NCI-H524 (cell line): ENCODE data around the gene GANAB.
"Not testable (repeated sequence)": the region's sequence is repeated elsewhere in the genome, so short reads cannot be mapped to it uniquely, and the experiment has no call there.

Experiments
- DNase-seq, 2 experiments: peaks; one replicate each; lab custom pipeline; 2025; lab: John Stamatoyannopoulos, UW

Gene GANAB

GRCh38 chr11:62621567-62622470, 24.6 kb downstream of the GANAB start, which contains the start of gene B3GAT3:
Gene B3GAT3, minus strand, starts transcription at chr11:62621986. Its CDS starts 39 bp downstream, at chr11:62621947.
- peak; percentile 95 to 98 for DNase-seq

- DNase-seq: no peak
Measured at GRCh38 chr11:62621027-62621566, 25.3 kb downstream of the GANAB start.

GRCh38 chr11:62616957-62617356, 29.5 kb downstream of the GANAB start:
- not testable (repeated sequence) for DNase-seq

GRCh38 chr11:62615521-62615920, 30.9 kb downstream of the GANAB start:
- no peak for DNase-seq

- DNase-seq: no peak
Measured at GRCh38 chr11:62614275-62614674, 32.1 kb downstream of the GANAB start.

- no peak for DNase-seq
Measured at GRCh38 chr11:62613291-62613778, 33.1 kb downstream of the GANAB start.

GRCh38 chr11:62612366-62613290, 33.8 kb downstream of the GANAB start, which contains the start of the genes EML3 and ROM1:
Gene EML3, minus strand, starts transcription at chr11:62612775. Its CDS starts 318 bp downstream, at chr11:62612457.
Gene ROM1, plus strand, starts transcription at chr11:62613257. Its CDS starts 25 bp downstream, at chr11:62613282.
- peak; percentile 55 to 72 for DNase-seq

- DNase-seq: peak in 1 of 2 experiments; percentile 32
Measured at GRCh38 chr11:62611705-62612365, 34.6 kb downstream of the GANAB start.

- DNase-seq: no peak
Measured at GRCh38 chr11:62610814-62611704, 35.4 kb downstream of the GANAB start.

- DNase-seq: no peak
Measured at GRCh38 chr11:62610403-62610802, 36.0 kb downstream of the GANAB start.

- no peak for DNase-seq
Measured at GRCh38 chr11:62608776-62609175, 37.6 kb downstream of the GANAB start.

- DNase-seq: peak in 1 of 2 experiments; percentile 18
Measured at GRCh38 chr11:62607714-62608113, 38.7 kb downstream of the GANAB start.

- no peak for DNase-seq
Measured at GRCh38 chr11:62605902-62606301, 40.5 kb downstream of the GANAB start.

- DNase-seq: no peak
Measured at GRCh38 chr11:62605467-62605866, 40.9 kb downstream of the GANAB start.

GRCh38 chr11:62604460-62605120, 41.8 kb downstream of the GANAB start:
- DNase-seq: no peak

- DNase-seq: no peak
Measured at GRCh38 chr11:62603776-62604299, 42.6 kb downstream of the GANAB start.

- DNase-seq: no peak
Measured at GRCh38 chr11:62603072-62603408, 43.4 kb downstream of the GANAB start.

GRCh38 chr11:62602141-62603071, 44.0 kb downstream of the GANAB start:
- peak; percentile 46 to 57 for DNase-seq
